ENCODE measurements around the gene ZKSCAN3. TPM values are rescaled to one million over a fixed set of nuclear protein-coding genes. Genes with fewer than 3 reads are reported as not detected.

The ZKSCAN3 gene
- total and polyA plus RNA-seq, 10 of the 15 experiments (the other 5 are each of a cell fraction or from before 2014, with no cell fraction given) = 0.86 to 4.3 (median 3.1) TPM

GRCh38 chr6:28371706-28372451 lies 22.1 kb downstream of the ZKSCAN3 start:
- Histone ChIP-seq H3K4me2 (ENCODE audit: control insufficient read depth, insufficient read depth) (peak overlapping the region; percentile 46; the same call in 1 of the 2 replicates), H3K9ac (ENCODE audit: control insufficient read depth, insufficient read depth, low read length) (no peak overlapping the region), H2AFZ (ENCODE audit: control insufficient read depth, low read depth, low read length) (0 out of 2 replicates have a peak overlapping the region, but pooled peaks have one; percentile 48), H3K36me3 (ENCODE audit: control insufficient read depth in 2 of 2, insufficient read depth in 2 of 2, low read length in 1 of 2) (no peaks in the 10 kb centered on the region), H3K27ac (ENCODE audit: control insufficient read depth, insufficient read depth) (no peak overlapping the region), H3K79me2 (ENCODE audit: control insufficient read depth, insufficient read depth, low read length) (no peaks in the 10 kb centered on the region), H3K9me3 (replicated peaks; ENCODE audit: control insufficient read depth, insufficient read depth, low read length) (no peaks in the 10 kb centered on the region), H3K27me3 (replicated peaks in 1 of 2; ENCODE audit: control insufficient read depth in 2 of 2, insufficient read depth in 2 of 2, low read length in 1 of 2) (no peaks in the 10 kb centered on the region), H3K4me3 (no peak overlapping the region), H4K20me1 (ENCODE audit: control insufficient read depth, insufficient read depth) (no peaks in the 10 kb centered on the region), H3K4me1 (ENCODE audit: control insufficient read depth, insufficient read depth, low read length) (peaks cover 14% of the 10 kb centered on the region)
- WGBS (ENCODE audit: insufficient coverage, insufficient replicate concordance, low lambda C conversion rate, missing lambda C conversion rate) = 52% methylated on average over 9 of the region's 9 CpGs
- FAIRE-seq = peak; percentile 61
- no TSS peak for BruUV-seq (replicated peaks)
- DNase-seq (ENCODE audit: low read depth, low spot score) = peak; percentile 39
- peak; percentile 95 for ATAC-seq
- RAD21 ChIA-PET (ENCODE audit: unreplicated experiment) = interaction anchor here (0.7 to 2.7 kb wide), 4 partner anchors 11 to 16 kb away, joined by 3 to 16 read pairs (median 5); no protein-coding TSS in a partner anchor
- SMC1A ChIA-PET (ENCODE audit: uncharacterized antibody, unreplicated experiment) = interaction anchor here (1.0 to 3.4 kb wide), 7 partner anchors 12 to 170 kb away, joined by 3 to 35 read pairs (median 3); partner anchors contain the start of gene ZSCAN31
- in situ Hi-C loops (cut with MboI) (loop anchor here (25.0 kb wide), 1 partner anchor 1210 kb away; no protein-coding TSS in a partner anchor), intact Hi-C loops (cut with micrococcal nuclease; ENCODE audit: unreplicated experiment) (no loop called here)
- POLR2A ChIA-PET = interaction anchor here (0.6 to 1.4 kb wide), 7 partner anchors 15 to 117 kb away, joined by 3 to 6 read pairs (median 3); partner anchors contain the start of gene PGBD1
- CTCF ChIA-PET = interaction anchor here (0.9 to 3.3 kb wide), 4 partner anchors 12 to 23 kb away, joined by 3 to 27 read pairs (median 5); no protein-coding TSS in a partner anchor
- TF ChIP-seq PAX5 (IDR thresholded peaks at IDR 0.05; ENCODE audit: borderline replicate concordance, low read depth, low read length) (peak; percentile 84), KLF5 (IDR thresholded peaks at IDR 0.05; ENCODE audit: partially characterized antibody) (no peak), WRNIP1 (IDR thresholded peaks at IDR 0.05; ENCODE audit: borderline replicate concordance, low read depth, low read length) (no peak), JUNB (IDR thresholded peaks at IDR 0.05) (peak; percentile 35; the same call in 1 of the 2 replicates), ZNF384 (IDR thresholded peaks at IDR 0.05; ENCODE audit: borderline replicate concordance, low read depth, low read length) (peak; percentile 77), IRF4 (IDR thresholded peaks at IDR 0.05; ENCODE audit: low read depth, low read length) (peak; percentile 28; the same call in 1 of the 2 replicates), EED (IDR thresholded peaks at IDR 0.05; ENCODE audit: low read depth) (0 out of 2 replicates have a peak, but pooled peaks have one; percentile 13), CREM (IDR thresholded peaks at IDR 0.05; ENCODE audit: low read depth) (0 out of 2 replicates have a peak, but pooled peaks have one; percentile 13), SMAD1 (IDR thresholded peaks at IDR 0.05; ENCODE audit: low read depth, partially characterized antibody) (no peak), CEBPZ (IDR thresholded peaks at IDR 0.05; ENCODE audit: low read depth, low read length) (no peak)
- TF ChIP-seq, protein P1, sequence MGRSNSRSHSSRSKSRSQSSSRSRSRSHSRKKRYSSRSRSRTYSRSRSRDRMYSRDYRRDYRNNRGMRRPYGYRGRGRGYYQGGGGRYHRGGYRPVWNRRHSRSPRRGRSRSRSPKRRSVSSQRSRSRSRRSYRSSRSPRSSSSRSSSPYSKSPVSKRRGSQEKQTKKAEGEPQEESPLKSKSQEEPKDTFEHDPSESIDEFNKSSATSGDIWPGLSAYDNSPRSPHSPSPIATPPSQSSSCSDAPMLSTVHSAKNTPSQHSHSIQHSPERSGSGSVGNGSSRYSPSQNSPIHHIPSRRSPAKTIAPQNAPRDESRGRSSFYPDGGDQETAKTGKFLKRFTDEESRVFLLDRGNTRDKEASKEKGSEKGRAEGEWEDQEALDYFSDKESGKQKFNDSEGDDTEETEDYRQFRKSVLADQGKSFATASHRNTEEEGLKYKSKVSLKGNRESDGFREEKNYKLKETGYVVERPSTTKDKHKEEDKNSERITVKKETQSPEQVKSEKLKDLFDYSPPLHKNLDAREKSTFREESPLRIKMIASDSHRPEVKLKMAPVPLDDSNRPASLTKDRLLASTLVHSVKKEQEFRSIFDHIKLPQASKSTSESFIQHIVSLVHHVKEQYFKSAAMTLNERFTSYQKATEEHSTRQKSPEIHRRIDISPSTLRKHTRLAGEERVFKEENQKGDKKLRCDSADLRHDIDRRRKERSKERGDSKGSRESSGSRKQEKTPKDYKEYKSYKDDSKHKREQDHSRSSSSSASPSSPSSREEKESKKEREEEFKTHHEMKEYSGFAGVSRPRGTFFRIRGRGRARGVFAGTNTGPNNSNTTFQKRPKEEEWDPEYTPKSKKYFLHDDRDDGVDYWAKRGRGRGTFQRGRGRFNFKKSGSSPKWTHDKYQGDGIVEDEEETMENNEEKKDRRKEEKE (IDR thresholded peaks at IDR 0.05) = no peak
- TF ChIP-seq, protein P2, sequence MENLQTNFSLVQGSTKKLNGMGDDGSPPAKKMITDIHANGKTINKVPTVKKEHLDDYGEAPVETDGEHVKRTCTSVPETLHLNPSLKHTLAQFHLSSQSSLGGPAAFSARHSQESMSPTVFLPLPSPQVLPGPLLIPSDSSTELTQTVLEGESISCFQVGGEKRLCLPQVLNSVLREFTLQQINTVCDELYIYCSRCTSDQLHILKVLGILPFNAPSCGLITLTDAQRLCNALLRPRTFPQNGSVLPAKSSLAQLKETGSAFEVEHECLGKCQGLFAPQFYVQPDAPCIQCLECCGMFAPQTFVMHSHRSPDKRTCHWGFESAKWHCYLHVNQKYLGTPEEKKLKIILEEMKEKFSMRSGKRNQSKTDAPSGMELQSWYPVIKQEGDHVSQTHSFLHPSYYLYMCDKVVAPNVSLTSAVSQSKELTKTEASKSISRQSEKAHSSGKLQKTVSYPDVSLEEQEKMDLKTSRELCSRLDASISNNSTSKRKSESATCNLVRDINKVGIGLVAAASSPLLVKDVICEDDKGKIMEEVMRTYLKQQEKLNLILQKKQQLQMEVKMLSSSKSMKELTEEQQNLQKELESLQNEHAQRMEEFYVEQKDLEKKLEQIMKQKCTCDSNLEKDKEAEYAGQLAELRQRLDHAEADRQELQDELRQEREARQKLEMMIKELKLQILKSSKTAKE (IDR thresholded peaks at IDR 0.05; ENCODE audit: low read depth, poor library complexity, severe bottlenecking) = peak; percentile 35

All from GM12878 (cell line).